ENCODE results near the gene LAMB4. TPM values are rescaled to one million over a fixed set of nuclear protein-coding genes. Genes with fewer than 3 reads are reported as not detected.

Gene LAMB4
- polyA plus RNA-seq, 12 donors, result 0.27 to 24.3 (median 0.50) TPM; not detected in 2

DNA sequence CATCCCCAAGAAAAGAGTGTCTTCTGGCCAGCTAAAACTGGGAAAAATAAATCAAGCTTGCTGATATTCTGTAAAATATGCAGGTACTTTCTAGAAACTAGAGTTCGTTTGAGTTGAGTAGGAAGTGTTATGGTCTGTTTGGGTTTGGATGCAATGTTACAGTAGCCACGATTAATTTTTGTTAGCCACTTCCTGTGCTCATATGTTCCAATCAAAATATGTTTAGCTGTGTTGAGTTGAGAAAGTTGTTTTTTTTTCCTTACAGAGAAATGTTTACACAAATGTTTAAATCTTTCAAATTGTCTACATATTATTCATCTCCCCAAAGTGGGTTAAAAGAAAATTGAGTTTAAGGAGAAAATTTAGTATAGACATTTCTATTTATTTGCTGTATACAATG lies 115.9 kb downstream of the LAMB4 start:
- no peak for DNase-seq

DNA sequence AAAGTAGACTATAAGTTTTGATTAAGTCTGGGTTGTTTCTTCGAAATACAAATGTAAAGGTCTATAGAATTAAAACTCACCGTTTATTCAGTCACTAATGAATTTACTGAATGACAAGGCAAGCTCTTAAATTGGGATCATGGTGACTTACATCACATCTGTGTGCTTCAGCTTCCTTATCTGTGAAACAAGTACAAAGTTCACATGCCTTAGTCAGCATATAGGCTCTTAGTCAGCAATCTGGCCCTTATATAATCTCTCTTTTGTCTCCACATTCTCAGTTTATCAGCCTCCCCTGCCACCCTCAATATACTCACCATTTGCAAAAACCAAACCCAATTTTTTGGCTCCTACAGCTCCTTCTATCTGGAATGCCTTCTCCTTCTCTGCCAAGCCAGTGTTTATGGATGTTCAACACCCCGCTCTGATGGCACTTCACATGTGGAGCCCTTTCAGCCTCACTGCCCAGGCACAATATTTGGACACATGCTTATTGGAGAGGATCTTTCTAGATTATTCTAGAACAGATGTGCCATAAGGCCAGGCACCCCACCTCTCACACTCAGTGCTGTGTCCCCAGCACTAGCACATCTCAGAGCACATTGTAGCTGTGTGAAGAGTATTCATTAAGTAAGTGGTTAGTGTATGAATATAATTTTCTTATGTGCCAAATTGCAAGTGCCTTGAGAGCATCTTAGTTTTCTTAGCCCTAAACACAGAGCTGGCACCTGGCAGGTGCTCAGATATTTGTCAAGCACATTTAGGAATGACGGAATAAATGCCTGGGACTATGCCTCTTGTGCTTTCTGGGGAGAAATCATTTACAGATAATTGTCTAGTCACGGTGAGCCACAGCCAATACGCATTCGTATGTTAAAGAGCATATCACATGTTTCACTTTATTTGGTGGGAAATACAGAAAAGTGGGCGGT lies 117.4 kb downstream of the LAMB4 start:
- DNase-seq, result no peak

DNA sequence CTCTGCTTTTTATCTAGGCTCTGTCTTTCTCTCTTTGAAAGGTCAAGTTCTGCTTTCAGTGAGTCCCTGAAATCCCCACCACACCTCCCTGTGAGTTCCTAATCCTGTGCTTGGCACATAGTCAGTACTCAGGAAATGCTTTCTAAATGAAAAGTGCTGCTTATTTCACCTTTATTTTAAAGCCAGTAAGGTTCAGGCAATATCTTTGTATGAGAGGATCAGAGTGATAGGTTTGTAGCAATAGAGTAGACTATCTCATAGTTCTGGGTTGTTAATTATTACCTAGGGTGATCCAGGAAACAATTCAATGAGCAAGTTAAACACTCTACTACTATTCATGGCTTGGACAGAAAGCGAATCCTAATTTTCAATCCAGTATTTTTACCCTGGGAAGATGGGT lies 119.8 kb downstream of the LAMB4 start:
- DNase-seq, result no peak

DNA sequence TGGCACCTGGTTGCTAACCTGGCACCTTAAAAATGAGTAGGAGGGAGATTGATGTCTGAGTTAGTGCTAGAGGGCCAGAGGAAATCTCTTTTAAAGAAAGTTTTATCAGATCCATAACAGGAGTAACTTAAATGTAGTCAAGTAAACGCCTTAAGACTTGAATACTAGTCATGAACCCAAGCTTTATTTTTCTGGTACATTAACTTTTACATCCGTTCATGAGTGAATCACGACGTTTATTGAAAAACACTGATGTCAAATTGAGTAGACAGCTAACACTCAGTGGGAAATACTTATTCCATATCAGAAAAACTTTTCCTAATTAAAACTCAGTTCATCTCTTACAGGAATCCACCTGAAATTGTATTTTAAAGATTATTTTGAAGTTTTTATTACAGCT lies 120.3 kb downstream of the LAMB4 start:
- DNase-seq, result no peak

DNA sequence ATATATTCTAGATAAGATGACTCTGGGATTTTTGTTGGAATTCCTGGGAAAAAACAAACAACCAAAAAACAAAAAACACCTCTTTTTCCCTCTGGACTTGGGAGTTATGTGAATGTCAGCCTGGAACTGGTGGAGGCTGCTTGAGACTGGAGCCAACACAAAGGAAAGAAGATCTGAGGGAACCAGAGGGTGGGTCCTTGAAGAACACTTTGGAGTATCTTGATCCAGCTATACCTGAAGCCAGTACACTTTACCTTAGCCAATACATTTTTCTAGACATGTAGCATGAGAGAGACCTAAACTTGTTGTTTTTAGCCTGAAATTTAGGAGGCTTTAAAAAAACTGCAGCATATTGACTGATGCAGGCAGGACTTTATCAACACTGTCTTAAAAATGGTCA lies 121.3 kb downstream of the LAMB4 start:
- no peak for DNase-seq

DNA sequence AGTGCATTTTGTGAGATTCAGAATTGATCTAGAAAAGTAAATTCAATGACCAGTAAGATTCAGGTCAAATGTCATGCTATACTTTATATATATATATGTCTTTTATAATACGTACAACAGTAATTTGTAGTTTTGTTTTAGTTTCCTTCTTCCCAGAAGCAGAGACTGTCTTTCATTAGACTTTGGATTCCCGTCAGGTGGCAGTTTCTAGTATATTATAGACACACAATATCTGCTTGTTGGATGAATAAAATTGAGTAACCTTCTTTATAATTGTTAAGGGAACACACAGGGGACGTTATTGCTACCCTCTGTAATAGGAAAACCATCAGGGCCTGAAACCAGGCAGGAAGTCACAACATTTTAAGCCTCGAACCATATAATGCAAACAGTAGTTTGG lies 121.9 kb downstream of the LAMB4 start:
- no peak for DNase-seq

DNA sequence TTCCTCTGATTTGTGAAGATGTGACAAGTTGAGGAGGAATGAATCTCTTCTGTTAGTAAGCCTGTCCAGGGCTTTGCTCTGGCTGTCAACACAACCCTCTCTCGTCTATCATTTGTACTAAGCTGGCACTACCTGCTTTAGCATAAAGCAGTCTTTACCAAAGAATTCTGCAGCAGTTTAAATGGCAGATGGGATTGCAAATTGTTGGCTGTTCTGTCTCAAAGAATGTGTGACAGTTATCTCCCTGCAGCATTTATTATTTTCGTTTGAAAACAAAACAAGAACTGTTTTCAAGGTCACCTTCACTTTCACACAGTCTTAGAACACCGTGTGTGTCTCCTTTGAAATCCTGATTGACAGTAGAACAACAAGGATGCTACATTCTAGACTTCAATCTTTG lies 122.4 kb downstream of the LAMB4 start:
- DNase-seq, result no peak

DNA sequence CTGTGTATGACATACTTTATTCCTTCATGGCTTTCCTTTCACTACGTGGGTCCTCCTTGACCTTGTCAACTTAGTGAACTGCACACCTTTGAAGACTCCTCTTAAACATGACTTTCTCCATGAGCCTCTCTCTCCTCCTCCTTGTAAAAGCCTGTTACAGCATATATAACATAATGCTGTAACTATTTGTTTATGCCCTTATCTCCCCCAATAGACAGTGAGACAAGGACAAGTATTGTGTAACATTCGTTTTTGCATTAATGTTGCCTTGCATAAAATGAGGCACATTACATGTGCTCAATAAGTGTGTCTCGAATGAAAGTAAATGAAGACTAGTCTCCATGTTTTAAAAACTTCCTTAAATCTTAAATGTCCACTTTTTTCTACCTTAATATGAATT lies 122.9 kb downstream of the LAMB4 start:
- no peak for DNase-seq

DNA sequence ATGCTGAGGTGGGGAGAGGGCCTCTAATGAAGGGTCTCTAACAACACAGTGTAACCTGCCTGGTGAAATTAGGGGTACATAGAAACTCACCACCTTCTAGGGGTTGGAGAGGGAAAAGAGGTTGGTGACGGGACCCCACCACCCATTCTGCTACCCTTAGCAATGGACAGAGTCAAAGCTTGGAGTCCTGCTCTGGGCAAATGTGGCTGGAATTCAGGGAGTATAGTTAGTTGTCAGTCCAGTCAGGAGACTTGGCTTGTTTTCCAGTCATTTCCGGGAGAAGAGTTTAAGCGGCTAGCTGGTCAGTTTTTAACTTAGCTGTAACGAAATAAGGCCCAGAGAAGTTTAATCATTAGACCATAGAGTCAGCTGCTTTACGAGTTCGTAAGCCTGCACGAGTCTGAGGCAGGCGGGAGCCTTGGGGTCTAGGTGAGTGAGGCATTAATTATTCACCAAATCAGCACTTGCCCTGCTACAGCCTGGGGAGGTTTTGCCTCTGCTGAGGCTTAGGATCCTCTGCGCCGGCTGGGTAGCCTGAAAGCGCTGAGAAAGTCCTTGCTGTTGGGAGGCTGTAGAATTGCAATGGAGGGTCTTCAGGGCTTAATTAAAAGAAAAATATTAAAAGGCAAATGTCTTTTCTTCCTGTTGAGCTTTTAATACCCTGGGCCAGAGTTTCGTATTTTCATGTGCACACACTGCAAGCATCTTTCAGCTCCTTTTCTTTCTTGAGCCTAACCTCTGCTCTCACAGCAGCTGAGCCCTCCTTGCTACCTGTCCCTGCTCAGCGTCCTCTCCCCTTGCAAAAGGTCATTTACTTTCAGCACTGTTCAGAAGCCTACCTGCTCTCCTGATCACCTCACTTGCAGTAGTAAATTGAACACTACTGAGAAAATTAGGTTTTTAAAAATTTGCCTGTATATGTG lies 125.7 kb downstream of the LAMB4 start:
- no peak for DNase-seq

DNA sequence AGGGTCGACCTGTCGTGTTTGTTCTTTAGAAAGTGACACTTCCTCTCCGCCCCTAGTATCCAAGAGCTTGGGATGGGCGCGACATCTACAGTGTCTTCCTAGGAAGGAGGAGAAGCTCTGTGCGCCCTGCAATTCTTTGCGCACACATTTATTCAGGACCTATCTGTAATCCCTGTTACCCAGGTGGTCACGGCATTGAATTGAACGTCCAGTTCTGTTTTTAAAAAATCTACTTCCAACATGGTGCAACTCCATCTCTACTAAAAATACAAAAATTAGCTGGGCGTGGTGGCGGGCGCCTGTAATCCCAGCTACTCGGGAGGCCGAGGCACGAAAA lies 126.6 kb downstream of the LAMB4 start:
- no peak for DNase-seq

DNA sequence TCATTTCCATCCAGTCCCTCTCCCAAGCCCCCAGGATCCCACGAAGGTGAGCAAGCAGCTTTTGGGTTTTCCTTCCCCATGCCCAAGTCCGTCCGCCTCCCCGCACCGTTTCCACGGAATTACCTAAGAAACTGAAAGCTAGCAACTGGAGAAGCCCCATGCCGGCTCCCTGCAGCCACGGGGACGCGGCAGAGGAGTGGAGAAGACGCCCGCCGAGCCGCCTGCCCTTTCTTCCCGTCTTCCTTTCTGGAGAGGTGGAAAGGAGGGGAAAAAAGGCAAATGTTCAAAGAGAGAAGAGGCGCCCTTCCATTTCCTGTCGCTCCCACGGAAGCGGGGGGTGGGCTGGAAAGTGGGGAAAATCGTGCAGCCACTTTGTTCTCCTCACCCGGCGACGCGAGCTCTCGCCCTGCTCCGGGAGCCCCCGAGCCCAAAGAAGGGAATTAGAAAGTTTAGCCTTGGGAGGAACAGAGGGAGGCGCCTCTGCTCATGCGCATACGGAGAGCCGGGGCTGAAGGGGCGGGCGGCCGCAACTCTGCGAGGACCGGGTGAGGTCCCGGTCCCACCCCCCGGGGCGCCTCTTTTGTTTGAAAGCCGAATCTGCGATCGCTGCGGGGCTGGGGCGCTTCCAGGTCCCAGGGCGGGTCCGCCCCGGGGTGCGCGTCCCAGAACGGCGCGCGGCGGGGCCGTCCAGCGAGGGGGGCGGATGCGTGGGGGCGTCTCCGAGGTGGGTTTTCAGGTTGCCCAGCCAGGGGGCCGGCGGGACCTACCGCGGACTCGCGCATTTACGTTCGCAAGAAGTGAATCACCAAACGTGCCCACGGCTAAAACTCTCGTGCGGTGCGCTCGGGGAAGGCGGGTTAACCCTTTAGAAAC lies 127.2 kb downstream of the LAMB4 start, which contains the start of gene LAMB1:
Gene LAMB1 (minus strand): TSS at position 436 of the 873 bp plus-strand sequence. CDS start 276 bp downstream, at position 160.
- DNase-seq, result peak; percentile 80

DNA sequence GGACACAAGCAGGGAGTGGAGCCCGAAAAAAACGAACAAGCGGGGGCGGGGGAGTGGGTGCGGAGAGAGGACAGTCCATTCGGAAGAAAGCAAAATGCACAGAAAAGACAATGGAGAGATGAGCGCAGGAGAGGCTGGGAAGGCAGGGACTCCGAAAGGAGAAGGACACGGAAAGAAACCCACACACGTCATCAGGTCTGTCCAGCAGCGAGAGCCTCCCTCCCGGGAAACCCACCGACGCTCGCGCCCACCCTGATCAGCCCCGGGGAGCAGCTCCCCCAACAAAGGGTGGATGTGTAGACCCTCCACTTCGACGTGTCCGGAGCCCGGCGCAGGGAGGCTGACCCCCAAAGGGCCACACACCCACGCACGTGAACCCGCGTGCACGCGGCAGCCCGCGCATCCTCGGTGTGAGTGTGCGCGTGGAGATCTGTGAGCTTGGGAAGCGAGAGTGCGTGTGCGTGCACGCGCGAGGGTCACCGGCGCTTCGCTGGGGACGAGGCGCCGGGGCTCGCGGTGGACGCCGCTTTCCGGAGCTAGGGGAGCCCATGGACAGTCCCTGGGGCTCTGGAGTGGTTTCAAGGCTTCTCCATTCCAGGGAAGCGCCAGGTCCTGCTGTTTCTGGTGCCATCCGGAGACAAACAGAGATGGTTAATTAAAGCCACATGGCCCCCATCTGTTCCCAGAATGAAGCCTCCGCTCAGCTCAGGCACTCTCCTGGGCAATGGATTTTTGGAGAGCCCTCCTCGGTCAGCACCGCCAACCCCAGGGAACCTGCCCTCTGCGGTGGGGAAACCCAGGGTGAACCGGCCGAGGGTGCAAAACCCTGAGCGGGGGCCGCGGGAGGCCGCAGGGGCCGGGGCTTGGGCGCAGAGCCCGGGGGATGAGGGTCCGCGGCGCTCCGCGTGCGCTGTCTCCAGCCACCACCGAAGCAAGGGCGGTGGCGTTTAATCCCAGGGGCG lies 128.1 kb downstream of the LAMB4 start:
- DNase-seq, result no peak

DNA sequence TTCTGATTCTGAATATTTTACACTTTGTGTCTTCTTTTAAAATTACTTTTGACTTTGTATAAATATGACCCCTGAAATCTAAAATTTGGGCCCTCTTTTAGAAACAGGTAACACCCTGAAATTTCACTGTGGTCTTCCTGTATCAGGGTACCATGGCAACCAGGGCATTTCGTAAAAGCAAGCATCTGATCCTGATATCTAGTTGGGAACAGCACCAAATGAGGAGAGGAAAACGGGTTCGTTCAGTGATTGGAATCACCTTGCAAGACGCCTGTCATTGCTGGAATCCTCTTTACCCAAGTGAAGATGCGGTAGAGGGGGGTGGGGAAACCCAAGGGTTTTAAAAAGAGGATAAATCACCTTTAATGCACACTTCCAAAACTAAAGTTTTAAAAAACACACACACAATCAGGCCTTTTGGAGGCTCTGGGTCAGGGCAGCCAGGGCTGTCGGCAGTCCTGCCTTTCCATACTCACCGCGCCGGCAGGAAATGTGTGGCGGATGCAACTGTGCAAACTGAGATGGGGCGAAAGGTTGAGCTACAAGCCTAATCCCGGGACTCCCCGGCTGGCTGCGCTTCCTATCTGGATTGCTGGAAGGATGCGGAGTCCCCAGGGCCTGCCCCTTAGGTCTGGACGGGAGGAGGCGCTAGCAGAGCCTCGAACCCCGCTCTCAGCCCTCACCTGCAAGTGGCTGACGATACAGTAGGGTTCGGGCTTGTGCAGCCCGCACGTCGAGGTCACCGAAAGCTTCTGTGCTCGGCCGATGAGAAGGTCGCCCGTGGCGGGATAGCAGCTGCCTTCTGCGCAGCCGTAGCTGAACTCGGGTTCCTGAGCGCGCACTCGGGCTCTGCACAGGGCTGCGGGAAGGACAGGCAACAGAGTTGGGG lies 129.0 kb downstream of the LAMB4 start:
- DNase-seq, result no peak

DNA sequence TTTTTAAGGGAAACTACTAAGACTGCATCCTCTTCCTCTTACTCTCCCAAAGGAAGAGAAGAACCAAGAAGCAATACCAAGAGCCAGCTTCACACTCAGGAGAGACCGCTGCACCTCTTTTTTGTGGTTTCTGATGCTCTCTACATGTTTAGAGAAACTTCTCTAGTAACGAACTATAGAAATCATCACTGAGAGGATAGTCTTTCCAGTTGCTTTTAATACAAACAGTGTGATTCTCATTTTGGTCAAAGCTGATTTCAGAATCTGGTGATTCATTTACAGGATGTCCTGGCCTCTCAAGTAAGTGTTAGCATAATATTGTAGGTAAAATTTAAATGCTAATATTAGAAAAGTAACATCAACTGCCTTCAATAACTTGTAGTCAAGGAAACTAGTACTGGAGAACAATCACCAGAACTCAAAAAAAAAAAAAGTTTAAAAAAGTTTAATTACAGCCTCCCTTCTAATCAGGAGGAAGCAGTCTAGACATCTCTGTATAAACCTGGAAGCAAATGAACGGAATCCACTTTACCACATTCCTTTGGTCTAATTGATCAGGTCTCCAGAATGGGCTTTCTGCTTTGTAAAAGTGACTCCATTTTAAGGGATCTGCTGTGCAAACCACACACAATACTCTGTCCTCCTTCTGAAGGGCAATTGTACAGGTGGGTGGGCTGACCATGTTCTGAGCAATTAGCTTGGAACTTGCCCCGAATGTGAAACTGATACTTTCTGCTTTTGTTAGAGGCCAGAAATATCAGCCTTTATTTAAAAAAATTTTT lies 130.2 kb downstream of the LAMB4 start:
- DNase-seq, result no peak

DNA sequence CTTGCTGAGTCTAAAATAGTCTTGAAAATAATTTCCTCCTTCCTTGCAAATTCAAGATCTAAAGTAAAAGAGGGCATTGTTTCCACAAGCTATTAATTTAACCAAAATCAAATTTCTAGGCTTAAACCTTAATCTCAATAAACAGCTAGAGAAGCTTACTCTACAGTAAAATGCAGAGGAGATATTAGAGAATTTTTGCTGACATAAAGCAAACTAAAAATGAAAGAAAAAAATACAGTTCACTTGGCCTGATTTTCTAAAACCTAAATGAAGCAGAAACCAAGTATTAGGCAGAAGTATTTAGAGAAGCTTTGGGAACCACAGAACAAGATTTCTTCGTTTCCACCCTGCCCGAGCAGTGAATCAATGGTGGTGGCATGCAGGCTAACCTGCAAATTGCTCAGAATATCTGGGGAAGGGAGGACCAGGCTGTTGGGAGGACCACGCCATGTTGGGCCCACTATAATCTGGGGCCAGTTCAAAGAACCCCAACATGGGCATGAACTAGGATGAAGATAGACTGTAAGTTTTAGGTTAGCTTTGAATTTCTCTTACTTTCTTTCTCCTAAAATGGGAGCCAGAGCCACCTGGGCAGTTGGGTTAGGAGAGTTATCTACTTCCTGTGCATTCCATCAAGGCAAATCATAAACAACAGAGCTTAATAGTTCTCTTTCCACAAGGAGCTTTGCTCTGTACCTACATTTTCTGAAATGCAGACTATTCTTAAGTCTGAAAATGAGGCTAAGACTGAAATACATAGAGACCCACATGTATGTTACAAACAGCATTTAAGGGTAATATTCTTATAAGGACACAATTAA lies 131.3 kb downstream of the LAMB4 start:
- DNase-seq, result no peak

DNA sequence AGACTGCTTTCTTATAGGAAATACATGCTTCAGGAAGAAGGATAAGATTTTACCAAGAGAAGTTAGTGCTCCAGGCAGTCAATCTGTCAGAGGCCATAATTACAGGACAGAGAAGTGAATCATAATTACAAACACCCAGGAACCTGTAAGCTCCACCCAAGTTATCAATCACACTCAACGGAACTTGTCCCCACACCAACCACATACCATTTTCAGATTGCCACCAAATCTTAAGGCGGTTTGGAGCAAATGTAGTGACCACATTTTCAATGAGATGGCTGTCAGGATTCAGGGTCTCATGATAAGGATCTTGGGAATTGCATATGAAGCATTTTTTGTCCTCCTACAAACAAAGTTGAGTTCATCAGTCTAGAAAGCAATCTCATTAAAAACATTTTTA lies 132.0 kb downstream of the LAMB4 start:
- no peak for DNase-seq

DNA sequence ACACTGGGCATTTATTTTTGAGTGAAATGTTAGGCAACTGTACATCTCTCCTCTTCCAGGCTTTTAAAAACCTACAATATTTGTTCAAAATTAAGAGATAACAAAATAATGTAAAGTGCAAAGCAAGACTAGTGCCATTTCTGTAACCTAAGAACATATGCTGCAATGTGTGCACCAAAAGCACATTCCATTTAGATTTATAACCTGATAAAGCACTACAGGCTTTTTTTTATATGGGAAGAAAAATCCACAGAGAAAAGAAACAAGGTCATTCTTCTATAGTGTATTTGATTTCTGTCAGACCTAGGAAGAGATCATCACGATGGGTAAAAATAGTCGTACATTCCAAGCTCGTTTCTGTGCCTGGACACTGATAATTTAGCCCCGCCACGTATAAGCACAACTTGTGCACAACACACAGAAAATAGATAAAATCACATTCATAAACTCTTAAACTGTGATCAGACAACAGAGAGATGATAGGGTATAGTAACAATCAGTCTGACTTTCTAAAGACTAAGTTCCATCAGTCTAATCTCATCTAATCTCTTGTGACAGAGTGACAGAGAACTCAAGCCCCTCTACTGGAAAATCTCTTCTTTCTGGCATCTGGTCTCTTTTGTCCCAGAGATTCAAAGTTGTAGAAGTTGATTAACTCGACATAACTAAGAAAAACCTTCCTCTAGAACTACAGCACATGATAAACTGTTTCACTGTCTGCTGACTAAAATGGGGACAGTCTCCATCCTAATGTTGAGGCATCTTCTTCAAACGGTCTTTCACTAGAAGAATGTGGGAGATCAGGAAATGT lies 133.9 kb downstream of the LAMB4 start:
- no peak for DNase-seq
